ENCODE measurements around the gene ARNT2.

DNA sequence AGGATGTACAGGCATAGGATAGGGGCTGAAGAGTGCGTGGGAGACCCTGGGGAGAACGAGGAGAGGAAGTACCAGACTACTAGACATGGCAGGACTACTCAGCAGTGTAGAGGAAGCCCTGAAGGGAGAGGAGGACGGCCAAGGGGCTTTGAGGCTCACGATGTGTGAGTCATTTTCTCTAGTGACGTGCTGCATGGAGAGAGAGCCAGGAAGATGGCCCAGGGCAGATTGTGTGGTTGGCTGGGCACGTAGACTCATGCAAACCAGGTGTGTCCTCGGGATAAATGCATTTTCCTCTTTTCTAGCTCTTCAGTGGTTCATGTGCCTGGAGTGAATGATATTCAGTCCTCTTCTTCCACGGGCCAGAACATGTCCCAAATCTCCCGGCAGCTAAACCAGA, 175.9 kb downstream of the ARNT2 start:
- no peak for TF ChIP-seq TP53 (CRISPR knock-in tag; IDR thresholded peaks at IDR 0.05)
- TF ChIP-seq ZNF232 (CRISPR knock-in tag; IDR thresholded peaks at IDR 0.05), result no peak
- TF ChIP-seq, protein P1, sequence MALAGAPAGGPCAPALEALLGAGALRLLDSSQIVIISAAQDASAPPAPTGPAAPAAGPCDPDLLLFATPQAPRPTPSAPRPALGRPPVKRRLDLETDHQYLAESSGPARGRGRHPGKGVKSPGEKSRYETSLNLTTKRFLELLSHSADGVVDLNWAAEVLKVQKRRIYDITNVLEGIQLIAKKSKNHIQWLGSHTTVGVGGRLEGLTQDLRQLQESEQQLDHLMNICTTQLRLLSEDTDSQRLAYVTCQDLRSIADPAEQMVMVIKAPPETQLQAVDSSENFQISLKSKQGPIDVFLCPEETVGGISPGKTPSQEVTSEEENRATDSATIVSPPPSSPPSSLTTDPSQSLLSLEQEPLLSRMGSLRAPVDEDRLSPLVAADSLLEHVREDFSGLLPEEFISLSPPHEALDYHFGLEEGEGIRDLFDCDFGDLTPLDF (CRISPR knock-in tag; IDR thresholded peaks at IDR 0.05), result no peak
- TF ChIP-seq, protein P2, sequence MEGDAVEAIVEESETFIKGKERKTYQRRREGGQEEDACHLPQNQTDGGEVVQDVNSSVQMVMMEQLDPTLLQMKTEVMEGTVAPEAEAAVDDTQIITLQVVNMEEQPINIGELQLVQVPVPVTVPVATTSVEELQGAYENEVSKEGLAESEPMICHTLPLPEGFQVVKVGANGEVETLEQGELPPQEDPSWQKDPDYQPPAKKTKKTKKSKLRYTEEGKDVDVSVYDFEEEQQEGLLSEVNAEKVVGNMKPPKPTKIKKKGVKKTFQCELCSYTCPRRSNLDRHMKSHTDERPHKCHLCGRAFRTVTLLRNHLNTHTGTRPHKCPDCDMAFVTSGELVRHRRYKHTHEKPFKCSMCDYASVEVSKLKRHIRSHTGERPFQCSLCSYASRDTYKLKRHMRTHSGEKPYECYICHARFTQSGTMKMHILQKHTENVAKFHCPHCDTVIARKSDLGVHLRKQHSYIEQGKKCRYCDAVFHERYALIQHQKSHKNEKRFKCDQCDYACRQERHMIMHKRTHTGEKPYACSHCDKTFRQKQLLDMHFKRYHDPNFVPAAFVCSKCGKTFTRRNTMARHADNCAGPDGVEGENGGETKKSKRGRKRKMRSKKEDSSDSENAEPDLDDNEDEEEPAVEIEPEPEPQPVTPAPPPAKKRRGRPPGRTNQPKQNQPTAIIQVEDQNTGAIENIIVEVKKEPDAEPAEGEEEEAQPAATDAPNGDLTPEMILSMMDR (IDR thresholded peaks at IDR 0.05), result no peak
- no peak for TF ChIP-seq PRRX2 (CRISPR knock-in tag; IDR thresholded peaks at IDR 0.05)
- no peak for TF ChIP-seq RELA (CRISPR knock-in tag; IDR thresholded peaks at IDR 0.05; ENCODE audit: borderline replicate concordance)
- no peak for TF ChIP-seq SP1 (CRISPR knock-in tag; conservative IDR thresholded peaks at IDR 0.05)
